ENCODE measurements around the gene GET4. TPM values are rescaled to one million over a fixed set of nuclear protein-coding genes. Genes with fewer than 3 reads are reported as not detected.

GET4 gene
- total RNA-seq, 1 experiment from 2014 or later: 90.9 TPM

DNA sequence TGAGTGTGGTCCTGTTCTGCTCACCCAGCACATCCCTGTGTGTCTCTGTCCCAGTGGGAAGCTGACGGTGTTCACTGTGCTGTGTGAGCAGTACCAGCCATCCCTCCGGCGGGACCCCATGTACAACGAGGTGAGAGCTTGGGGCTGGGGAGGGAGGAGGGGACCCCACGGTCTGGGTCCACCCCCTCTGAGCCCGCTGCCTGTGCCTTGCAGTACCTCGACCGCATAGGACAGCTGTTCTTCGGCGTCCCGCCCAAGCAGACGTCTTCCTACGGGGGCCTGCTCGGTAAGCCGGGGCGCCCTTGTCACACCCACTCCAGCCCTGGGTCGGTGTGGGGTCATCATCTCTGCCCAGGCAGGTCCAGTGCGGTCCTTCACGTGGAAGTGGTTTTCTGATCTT is 17.3 kb downstream of the GET4 start:
- Histone ChIP-seq H3K4me1 (ENCODE audit: control insufficient read depth, insufficient read depth, low read length) (peaks cover 3% of the 10 kb centered on the region), H3K27me3 (ENCODE audit: control insufficient read depth, insufficient read depth, low read length) (no peaks in the 10 kb centered on the region), H3K9me3 (ENCODE audit: control insufficient read depth, insufficient read depth, low read depth, low read length) (no peaks in the 10 kb centered on the region), H3K36me3 (ENCODE audit: control insufficient read depth, insufficient read depth, low read length) (peaks cover 3% of the 10 kb centered on the region; the same call in 1 of the 2 replicates), H3K27ac (ENCODE audit: low read length) (no peak overlapping the region), H3K4me3 (ENCODE audit: low read depth in 2 of 2, low read length in 2 of 2) (no peak overlapping the region)
- no peak for DNase-seq (ENCODE audit: low read depth, low spot score)
- in situ Hi-C loops (cut with HindIII; ENCODE audit: low pct_unique_long_range_greater_than_20kb, low sequenced_read_pairs): no loop called here
- intact Hi-C loops (cut with micrococcal nuclease; ENCODE audit: unreplicated experiment): no loop called here
- POLR2A ChIA-PET: no interaction called here
- no peak for ATAC-seq
- BruUV-seq (replicated peaks): no TSS peak
- CTCF ChIA-PET: no interaction called here
- TF ChIP-seq SIN3A (IDR thresholded peaks at IDR 0.05; ENCODE audit: borderline replicate concordance, insufficient read depth, low read depth, low read length) (no peak), TCF7L2 (IDR thresholded peaks at IDR 0.05; ENCODE audit: low read depth, low read length) (no peak), POLR2AphosphoS5 (IDR thresholded peaks at IDR 0.05; ENCODE audit: low read depth, low read length) (no peak)
- TF ChIP-seq, protein P1, sequence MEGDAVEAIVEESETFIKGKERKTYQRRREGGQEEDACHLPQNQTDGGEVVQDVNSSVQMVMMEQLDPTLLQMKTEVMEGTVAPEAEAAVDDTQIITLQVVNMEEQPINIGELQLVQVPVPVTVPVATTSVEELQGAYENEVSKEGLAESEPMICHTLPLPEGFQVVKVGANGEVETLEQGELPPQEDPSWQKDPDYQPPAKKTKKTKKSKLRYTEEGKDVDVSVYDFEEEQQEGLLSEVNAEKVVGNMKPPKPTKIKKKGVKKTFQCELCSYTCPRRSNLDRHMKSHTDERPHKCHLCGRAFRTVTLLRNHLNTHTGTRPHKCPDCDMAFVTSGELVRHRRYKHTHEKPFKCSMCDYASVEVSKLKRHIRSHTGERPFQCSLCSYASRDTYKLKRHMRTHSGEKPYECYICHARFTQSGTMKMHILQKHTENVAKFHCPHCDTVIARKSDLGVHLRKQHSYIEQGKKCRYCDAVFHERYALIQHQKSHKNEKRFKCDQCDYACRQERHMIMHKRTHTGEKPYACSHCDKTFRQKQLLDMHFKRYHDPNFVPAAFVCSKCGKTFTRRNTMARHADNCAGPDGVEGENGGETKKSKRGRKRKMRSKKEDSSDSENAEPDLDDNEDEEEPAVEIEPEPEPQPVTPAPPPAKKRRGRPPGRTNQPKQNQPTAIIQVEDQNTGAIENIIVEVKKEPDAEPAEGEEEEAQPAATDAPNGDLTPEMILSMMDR (IDR thresholded peaks at IDR 0.05): no peak
- TF ChIP-seq, protein P2, sequence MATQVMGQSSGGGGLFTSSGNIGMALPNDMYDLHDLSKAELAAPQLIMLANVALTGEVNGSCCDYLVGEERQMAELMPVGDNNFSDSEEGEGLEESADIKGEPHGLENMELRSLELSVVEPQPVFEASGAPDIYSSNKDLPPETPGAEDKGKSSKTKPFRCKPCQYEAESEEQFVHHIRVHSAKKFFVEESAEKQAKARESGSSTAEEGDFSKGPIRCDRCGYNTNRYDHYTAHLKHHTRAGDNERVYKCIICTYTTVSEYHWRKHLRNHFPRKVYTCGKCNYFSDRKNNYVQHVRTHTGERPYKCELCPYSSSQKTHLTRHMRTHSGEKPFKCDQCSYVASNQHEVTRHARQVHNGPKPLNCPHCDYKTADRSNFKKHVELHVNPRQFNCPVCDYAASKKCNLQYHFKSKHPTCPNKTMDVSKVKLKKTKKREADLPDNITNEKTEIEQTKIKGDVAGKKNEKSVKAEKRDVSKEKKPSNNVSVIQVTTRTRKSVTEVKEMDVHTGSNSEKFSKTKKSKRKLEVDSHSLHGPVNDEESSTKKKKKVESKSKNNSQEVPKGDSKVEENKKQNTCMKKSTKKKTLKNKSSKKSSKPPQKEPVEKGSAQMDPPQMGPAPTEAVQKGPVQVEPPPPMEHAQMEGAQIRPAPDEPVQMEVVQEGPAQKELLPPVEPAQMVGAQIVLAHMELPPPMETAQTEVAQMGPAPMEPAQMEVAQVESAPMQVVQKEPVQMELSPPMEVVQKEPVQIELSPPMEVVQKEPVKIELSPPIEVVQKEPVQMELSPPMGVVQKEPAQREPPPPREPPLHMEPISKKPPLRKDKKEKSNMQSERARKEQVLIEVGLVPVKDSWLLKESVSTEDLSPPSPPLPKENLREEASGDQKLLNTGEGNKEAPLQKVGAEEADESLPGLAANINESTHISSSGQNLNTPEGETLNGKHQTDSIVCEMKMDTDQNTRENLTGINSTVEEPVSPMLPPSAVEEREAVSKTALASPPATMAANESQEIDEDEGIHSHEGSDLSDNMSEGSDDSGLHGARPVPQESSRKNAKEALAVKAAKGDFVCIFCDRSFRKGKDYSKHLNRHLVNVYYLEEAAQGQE (IDR thresholded peaks at IDR 0.05; ENCODE audit: insufficient read depth in 1 of 2, low read depth in 2 of 2, low read length in 1 of 2): no peak

DNA sequence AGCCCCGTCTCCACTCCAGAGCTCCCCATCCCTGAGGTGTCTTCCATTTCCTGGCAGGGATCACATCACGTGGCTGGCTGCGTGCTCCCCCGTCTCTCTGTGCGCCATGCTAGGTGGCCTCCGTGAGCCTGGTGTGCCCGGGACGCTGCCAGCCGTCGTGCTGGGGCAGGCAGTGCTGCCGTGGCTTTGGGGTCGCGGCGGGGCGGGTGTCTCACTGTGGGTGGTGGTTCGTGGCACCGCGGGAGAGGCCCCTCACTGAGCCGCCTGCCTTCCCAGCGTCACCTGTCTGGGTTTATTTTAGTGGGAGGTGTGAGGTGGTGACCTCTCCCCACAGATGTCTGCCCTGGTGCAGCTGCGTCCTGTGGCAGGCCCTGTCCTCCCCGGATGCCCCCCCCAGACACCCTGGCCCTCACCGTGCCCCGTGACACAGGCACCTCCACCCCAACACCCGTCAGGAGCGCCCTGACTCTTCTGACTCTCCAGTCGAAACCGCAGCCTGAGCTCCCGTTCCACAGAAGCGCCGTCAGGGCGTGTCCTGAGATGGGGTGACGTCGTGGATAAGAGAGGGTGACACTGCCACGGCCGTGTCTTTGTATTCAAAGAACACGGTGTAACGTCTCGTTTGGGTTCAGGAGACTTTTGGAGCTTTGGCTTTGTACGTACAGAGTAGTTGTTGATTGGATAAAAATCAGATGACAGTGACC is 18.0 kb downstream of the GET4 start:
- Histone ChIP-seq H3K27ac (ENCODE audit: low read length) (no peak overlapping the region), H3K9me3 (ENCODE audit: control insufficient read depth, insufficient read depth, low read depth, low read length) (no peaks in the 10 kb centered on the region), H3K4me1 (ENCODE audit: control insufficient read depth, insufficient read depth, low read length) (peaks cover 3% of the 10 kb centered on the region), H3K36me3 (ENCODE audit: control insufficient read depth, insufficient read depth, low read length) (peaks cover 3% of the 10 kb centered on the region; the same call in 1 of the 2 replicates), H3K4me3 (ENCODE audit: low read depth in 2 of 2, low read length in 2 of 2) (no peak overlapping the region), H3K27me3 (ENCODE audit: control insufficient read depth, insufficient read depth, low read length) (no peaks in the 10 kb centered on the region)
- intact Hi-C loops (cut with micrococcal nuclease; ENCODE audit: unreplicated experiment) (no loop called here), in situ Hi-C loops (cut with HindIII; ENCODE audit: low pct_unique_long_range_greater_than_20kb, low sequenced_read_pairs) (no loop called here)
- POLR2A ChIA-PET: no interaction called here
- DNase-seq (ENCODE audit: low read depth, low spot score) (no peak), ATAC-seq (no peak)
- TF ChIP-seq, protein P2 (IDR thresholded peaks at IDR 0.05; ENCODE audit: insufficient read depth in 1 of 2, low read depth in 2 of 2, low read length in 1 of 2): no peak
- TF ChIP-seq, protein P1 (IDR thresholded peaks at IDR 0.05): no peak
- no peak for TF ChIP-seq POLR2AphosphoS5 (IDR thresholded peaks at IDR 0.05; ENCODE audit: low read depth, low read length)
- no peak for TF ChIP-seq TCF7L2 (IDR thresholded peaks at IDR 0.05; ENCODE audit: low read depth, low read length)
- TF ChIP-seq SIN3A (IDR thresholded peaks at IDR 0.05; ENCODE audit: borderline replicate concordance, insufficient read depth, low read depth, low read length): no peak
- CTCF ChIA-PET: no interaction called here
- no TSS peak for BruUV-seq (replicated peaks)

All from Panc1 (cell line).